SK-N-SH (cell line): Measurements from ENCODE around the gene KPNA5. TPM values are rescaled to one million over a fixed set of nuclear protein-coding genes. Genes with fewer than 3 reads are reported as not detected.
"Not testable (repeated sequence)": the region's sequence is repeated elsewhere in the genome, so short reads cannot be mapped to it uniquely, and the experiment has no call there.

ENCODE experiments used
- CTCF ChIA-PET: fragments of 300-600, 350-600 bp; formaldehyde crosslinking; extraction: SDS; loops from one replicate; lab custom pipeline; 2021; lab: Yijun Ruan, JAX
- POLR2A ChIA-PET: fragments of 350-600 bp; sonication (Branson Sonifier 250); formaldehyde crosslinking; extraction: SDS; loops from one replicate; lab custom pipeline; 2020; ENCODE audit warnings: antibody characterized with exemption, inconsistent platforms; lab: Yijun Ruan, JAX
- DNase-seq: peaks from one replicate; pipeline ENCODE4 v3.0.0; 2012
- H2AFZ ChIP-seq: fragments of 200-600 bp; sonication (generic); 2 replicates; pipeline ENCODE4 v1.8.1; 2016; ENCODE audit warnings: antibody characterized with exemption, mild to moderate bottlenecking, low read depth
- H3F3A ChIP-seq: fragments of 200-600 bp; sonication (generic); replicated peaks from 2 replicates; pipeline ENCODE3; 2016; ENCODE audit warnings: antibody characterized with exemption, mild to moderate bottlenecking; ENCODE audit not compliant: insufficient read depth
- H3K27ac ChIP-seq, 2 experiments: fragments of 200-500 bp in 1 of 2; fragments of 200-600 bp in 1 of 2; sonication (Bioruptor generic) in 1 of 2; sonication (generic), shearing (Covaris generic) in 1 of 2; 2 replicates each; pipeline versions ENCODE4 v1.5.1 to v1.6.1; 2014 to 2016; ENCODE audit warnings: low read depth in 2 of 2, inconsistent platforms in 1 of 2, low read length in 1 of 2, mild to moderate bottlenecking in 1 of 2, mixed read lengths in 1 of 2
- H3K27me3 ChIP-seq: fragments of 200-600 bp; sonication (generic), shearing (Covaris generic); 2 replicates; pipeline ENCODE4 v1.6.1; 2016; ENCODE audit warnings: mixed run types; ENCODE audit not compliant: insufficient read depth
- H3K36me3 ChIP-seq, 2 experiments: fragments of 200-500 bp in 1 of 2; fragments of 200-600 bp in 1 of 2; sonication (Bioruptor generic) in 1 of 2; sonication (generic) in 1 of 2; replicated peaks in 1 of 2; 2 replicates each; pipeline versions ENCODE3 to v1.5.1; 2014 to 2016; ENCODE audit warnings: low read length in 1 of 2, mild to moderate bottlenecking in 1 of 2; ENCODE audit not compliant: insufficient read depth in 2 of 2, control insufficient read depth in 1 of 2
- H3K4me1 ChIP-seq, 2 experiments: fragments of 200-500 bp in 1 of 2; fragments of 200-600 bp in 1 of 2; sonication (Bioruptor generic) in 1 of 2; sonication (generic), shearing (Covaris generic) in 1 of 2; 2 replicates each; pipeline versions ENCODE4 v1.5.1 to v1.6.1; 2014 to 2016; ENCODE audit warnings: low read depth in 1 of 2, low read length in 1 of 2, mixed run types in 1 of 2; ENCODE audit not compliant: insufficient read depth in 2 of 2, control insufficient read depth in 1 of 2
- H3K4me2 ChIP-seq: fragments of 200-600 bp; sonication (generic), shearing (Covaris generic); 2 replicates; pipeline ENCODE4 v1.6.1; 2017; ENCODE audit warnings: mixed run types
- H3K4me3 ChIP-seq, 2 experiments: fragments of 200-500 bp in 1 of 2; fragments of 200-600 bp in 1 of 2; sonication (Bioruptor generic) in 1 of 2; sonication (generic), shearing (Covaris generic) in 1 of 2; 2 replicates each; pipeline versions ENCODE4 v1.5.1 to v1.8.1; 2014 to 2016; ENCODE audit warnings: low read depth in 2 of 2, inconsistent platforms in 1 of 2, low read length in 1 of 2, mild to moderate bottlenecking in 1 of 2, mixed read lengths in 1 of 2, moderate library complexity in 1 of 2
- H3K79me2 ChIP-seq: fragments of 200-600 bp; sonication (generic); 2 replicates; pipeline ENCODE4 v1.8.1; 2017; ENCODE audit warnings: mild to moderate bottlenecking; ENCODE audit not compliant: insufficient read depth
- H3K9ac ChIP-seq: fragments of 200-600 bp; sonication (generic); 2 replicates; pipeline ENCODE4 v1.6.1; 2017; ENCODE audit warnings: mixed run types
- H3K9me2 ChIP-seq: fragments of 200-600 bp; sonication (generic); 2 replicates; pipeline ENCODE4 v1.6.1; 2017; ENCODE audit warnings: mixed run types
- H3K9me3 ChIP-seq: fragments of 200-600 bp; sonication (generic); 2 replicates; pipeline ENCODE4 v1.6.1; 2017; ENCODE audit warnings: mixed run types, mild to moderate bottlenecking, moderate library complexity
- H4K20me1 ChIP-seq: fragments of 200-600 bp; sonication (generic); 2 replicates; pipeline ENCODE4 v1.6.1; 2017; ENCODE audit warnings: mild to moderate bottlenecking, mixed run types; ENCODE audit not compliant: insufficient read depth
- CTCF ChIP-seq: fragments of 200-600 bp; sonication (generic); IDR thresholded peaks from 2 replicates; pipeline ENCODE4 v1.6.1; 2017; ENCODE audit warnings: antibody characterized with exemption, mild to moderate bottlenecking, moderate library complexity
- FOSL2 ChIP-seq: IDR thresholded peaks from 2 replicates; pipeline ENCODE4 v1.4.0; 2012; ENCODE audit warnings: low read depth, mild to moderate bottlenecking, moderate library complexity, borderline replicate concordance
- FOXM1 ChIP-seq: IDR thresholded peaks from 2 replicates; pipeline ENCODE4 v1.4.0; 2012; ENCODE audit warnings: low read depth, mild to moderate bottlenecking
- MEF2A ChIP-seq: IDR thresholded peaks from 2 replicates; pipeline ENCODE4 v1.4.0; 2012; ENCODE audit warnings: low read depth, borderline replicate concordance
- MXI1 ChIP-seq: IDR thresholded peaks from 2 replicates; pipeline ENCODE4 v1.6.1; 2012; ENCODE audit warnings: mild to moderate bottlenecking, low read depth, low read length, improper control_type of control experiment
- PBX3 ChIP-seq: IDR thresholded peaks from 2 replicates; pipeline ENCODE4; 2012
- RAD21 ChIP-seq: IDR thresholded peaks from 2 replicates; pipeline ENCODE4 v1.6.1; 2012; ENCODE audit warnings: mild to moderate bottlenecking, low read length
- RFX5 ChIP-seq: IDR thresholded peaks from 2 replicates; pipeline ENCODE4 v1.6.1; 2012; ENCODE audit warnings: mild to moderate bottlenecking, improper control_type of control experiment, low read length
- TEAD4 ChIP-seq: IDR thresholded peaks from 2 replicates; pipeline ENCODE4 v1.4.0; 2012; ENCODE audit warnings: mild to moderate bottlenecking, borderline replicate concordance; ENCODE audit not compliant: insufficient read depth
- USF1 ChIP-seq: IDR thresholded peaks from 2 replicates; pipeline ENCODE4 v1.4.0; 2012; ENCODE audit warnings: low read depth, borderline replicate concordance
- YY1 ChIP-seq: IDR thresholded peaks from 2 replicates; pipeline ENCODE4 v1.4.0; 2012; ENCODE audit warnings: low read depth, mild to moderate bottlenecking
- ZBTB33 ChIP-seq: IDR thresholded peaks from 2 replicates; pipeline ENCODE4 v1.4.0; 2012; ENCODE audit warnings: low read depth, borderline replicate concordance
- WGBS: methylation state at CpG from one replicate; pipeline ENCODE4 v1.1.6; 2017; ENCODE audit warnings: low lambda C conversion rate; 5-methylcytosine and 5-hydroxymethylcytosine counted together
- polyA plus RNA-seq, 3 experiments: library from polyadenylated mRNA; depleted of rRNA; stranded (reverse); fragments of >200 nt; gene quantifications; 2 replicates each; pipeline ENCODE4 v1.2.3, GENCODE V29; 2012

The KPNA5 gene
- polyA plus RNA-seq, 1 of the 3 experiments (the other 2 are of a cell fraction): 1.9 TPM

- TF ChIP-seq USF1: no peak
- no peak for TF ChIP-seq FOXM1
- no peak for TF ChIP-seq FOSL2
- TF ChIP-seq MXI1: no peak
- TF ChIP-seq PBX3: no peak
- no peak for TF ChIP-seq TEAD4
- no peak for TF ChIP-seq ZBTB33
- no peak for TF ChIP-seq CTCF
- no peak for TF ChIP-seq YY1
- TF ChIP-seq RAD21: no peak
- TF ChIP-seq RFX5: no peak
- no peak for TF ChIP-seq MEF2A
- H3K9me3 ChIP-seq: no peaks in the 10 kb centered on the region
- H3K4me1 ChIP-seq: no peaks in the 10 kb centered on the region; a peak in 1 of 4 replicates
- WGBS: 95% methylated on average over 5 of the region's 5 CpGs
- CTCF ChIA-PET: interaction anchor here (1.2 to 1.3 kb wide), 2 partner anchors 9 to 404 kb away, joined by 3 read pairs; no protein-coding TSS in a partner anchor
- no peak overlapping the region for H3K4me2 ChIP-seq
- no peak overlapping the region for H2AFZ ChIP-seq
- H3K27me3 ChIP-seq: no peaks in the 10 kb centered on the region
- H3K9ac ChIP-seq: no peak overlapping the region
- peaks cover 12% of the 10 kb centered on the region for H3F3A ChIP-seq
- peaks cover 15% of the 10 kb centered on the region; the same call in 1 of the 2 replicates for H4K20me1 ChIP-seq
- peaks cover 49% of the 10 kb centered on the region for H3K79me2 ChIP-seq
- POLR2A ChIA-PET: no interaction called here
- H3K4me3 ChIP-seq: no peak overlapping the region
- H3K27ac ChIP-seq: no peak overlapping the region
- no peak for DNase-seq
- peaks cover 8 to 29% of the 10 kb centered on the region in 2 experiments for H3K36me3 ChIP-seq
- H3K9me2 ChIP-seq: no peaks in the 10 kb centered on the region
Measured at GRCh38 chr6:116691154-116691553, 10.1 kb downstream of the KPNA5 start.

- H3K27ac ChIP-seq, H3K4me1 ChIP-seq, H2AFZ ChIP-seq, H3K9ac ChIP-seq, H4K20me1 ChIP-seq, H3K4me2 ChIP-seq, H3K9me2 ChIP-seq, H3K9me3 ChIP-seq, H3K27me3 ChIP-seq, DNase-seq, POLR2A ChIA-PET, H3K4me3 ChIP-seq: not testable (repeated sequence)
- peaks cover 9 to 33% of the 10 kb centered on the region in 2 experiments for H3K36me3 ChIP-seq
- CTCF ChIA-PET: interaction anchor here (1.1 kb wide), 1 partner anchor 11 kb away, joined by 3 read pairs; no protein-coding TSS in a partner anchor
- peaks cover 34% of the 10 kb centered on the region; the same call in 1 of the 2 replicates for H3K79me2 ChIP-seq
- WGBS: 93% methylated on average over 4 of the region's 4 CpGs
- H3F3A ChIP-seq: peaks cover 12% of the 10 kb centered on the region
Measured at GRCh38 chr6:116692873-116693272, 11.9 kb downstream of the KPNA5 start.

- H3K4me1 ChIP-seq, H3K9me2 ChIP-seq, H3K27me3 ChIP-seq, H4K20me1 ChIP-seq, H3K4me2 ChIP-seq, H2AFZ ChIP-seq, H3K27ac ChIP-seq, CTCF ChIA-PET, POLR2A ChIA-PET, H3K4me3 ChIP-seq, DNase-seq, H3K9me3 ChIP-seq, H3K9ac ChIP-seq: not testable (repeated sequence)
- peaks cover 12% of the 10 kb centered on the region for H3F3A ChIP-seq
- peaks cover 30% of the 10 kb centered on the region; the same call in 1 of the 2 replicates for H3K79me2 ChIP-seq
- peaks cover 13 to 33% of the 10 kb centered on the region in 2 experiments for H3K36me3 ChIP-seq
- WGBS: 100% methylated on average over 3 of the region's 3 CpGs
Measured at GRCh38 chr6:116693275-116693674, 12.3 kb downstream of the KPNA5 start.
